Measurements from ENCODE around the gene C1QTNF1. TPM values are rescaled to one million over a fixed set of nuclear protein-coding genes. Genes with fewer than 3 reads are reported as not detected.
A peak's percentile ranks its signal among the peaks of the same experiment; 100 is the strongest.

Gene C1QTNF1
- total RNA-seq, 4 donors from 2014 or later, result 58.8 to 135 (median 73.7) TPM

GRCh38 chr17:79039171-79039570, 15.2 kb downstream of the C1QTNF1 start:
- Histone ChIP-seq H3K4me1 (peaks cover 0 to 15% of the 10 kb centered on the region in 2 donors), H3K36me3 (no peaks in the 10 kb centered on the region), H3K4me3 (replicated peaks in 1 of 3) (no peak overlapping the region), H3K27ac (peak overlapping the region in 1 of 3 donors; percentile 59), H3K9me3 (no peaks in the 10 kb centered on the region), H3K27me3 (no peaks in the 10 kb centered on the region)
- 92 to 96% methylated on average over 8 of the region's 8 CpGs for WGBS, 2 donors
- no peak for DNase-seq
- intact Hi-C loops (cut with DNase I), result no loop called here
- TF ChIP-seq CTCF (IDR thresholded peaks at IDR 0.05), result no peak
- no peak for TF ChIP-seq POLR2A (IDR thresholded peaks at IDR 0.05)

GRCh38 chr17:79039886-79040285, 15.9 kb downstream of the C1QTNF1 start:
- H3K9me3 ChIP-seq, result no peaks in the 10 kb centered on the region
- intact Hi-C loops (cut with DNase I), result no loop called here
- H3K36me3 ChIP-seq, result no peaks in the 10 kb centered on the region
- 90 to 91% methylated on average over 6 of the region's 6 CpGs for WGBS, 2 donors
- no peak for DNase-seq
- no peaks in the 10 kb centered on the region for H3K27me3 ChIP-seq
- no peak overlapping the region for H3K4me3 ChIP-seq (replicated peaks in 1 of 3)
- TF ChIP-seq POLR2A (IDR thresholded peaks at IDR 0.05) (no peak), CTCF (IDR thresholded peaks at IDR 0.05) (no peak)
- peaks cover 0 to 9% of the 10 kb centered on the region in 2 donors for H3K4me1 ChIP-seq
- no peak overlapping the region for H3K27ac ChIP-seq

- 63 to 66% methylated on average over 10 to 13 of the region's 13 CpGs for WGBS, 2 donors
- no peaks in the 10 kb centered on the region for H3K9me3 ChIP-seq
- intact Hi-C loops (cut with DNase I), result no loop called here
- H3K4me1 ChIP-seq, result peaks cover 0 to 4% of the 10 kb centered on the region in 2 donors
- no peaks in the 10 kb centered on the region for H3K36me3 ChIP-seq
- H3K4me3 ChIP-seq (replicated peaks in 1 of 3), result no peak overlapping the region
- DNase-seq, result no peak
- H3K27me3 ChIP-seq, result no peaks in the 10 kb centered on the region
- no peak overlapping the region for H3K27ac ChIP-seq
- TF ChIP-seq CTCF (IDR thresholded peaks at IDR 0.05), result no peak
- TF ChIP-seq POLR2A (IDR thresholded peaks at IDR 0.05), result no peak
These were observed 17.1 kb downstream of the C1QTNF1 start for GRCh38 chr17:79041041-79041570.

DNA sequence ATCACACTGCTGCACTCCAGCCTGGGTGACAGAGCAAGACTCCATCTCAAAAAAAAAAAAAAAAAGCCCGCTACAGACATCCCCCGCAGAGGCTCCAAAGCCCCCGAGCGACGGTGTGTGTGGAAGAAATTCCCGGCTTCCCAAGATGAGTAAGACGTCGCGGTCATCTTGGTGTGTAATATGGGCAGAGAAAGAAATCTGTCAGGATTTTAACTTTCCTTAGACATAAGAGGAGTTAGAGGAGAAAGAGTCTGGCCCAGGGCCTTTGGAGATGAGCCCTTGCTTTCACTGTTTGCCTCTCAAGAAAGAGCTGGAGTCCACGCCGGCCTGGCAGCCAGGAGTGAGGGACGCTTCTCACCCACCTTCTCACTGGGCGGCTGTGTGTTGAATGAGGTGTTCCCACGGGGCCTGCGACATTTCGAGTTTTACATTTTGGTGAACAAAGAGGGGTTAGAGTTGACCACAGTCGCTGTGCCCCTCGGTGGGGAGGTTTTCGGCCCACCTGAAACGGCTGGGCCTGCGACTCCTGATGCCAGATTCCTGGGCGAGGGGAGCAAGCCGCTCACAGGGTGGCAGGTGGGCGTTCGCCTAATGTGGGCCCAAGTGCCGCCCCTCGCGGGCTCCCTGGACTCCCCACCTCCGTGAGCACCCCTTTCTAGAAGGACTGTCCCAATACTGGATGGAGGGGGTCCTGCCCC, 17.9 kb downstream of the C1QTNF1 start:
- intact Hi-C loops (cut with DNase I), result no loop called here
- Histone ChIP-seq H3K4me1 (peaks cover 0 to 7% of the 10 kb centered on the region in 2 donors), H3K27me3 (no peaks in the 10 kb centered on the region), H3K9me3 (no peaks in the 10 kb centered on the region), H3K36me3 (no peaks in the 10 kb centered on the region), H3K4me3 (replicated peaks in 1 of 3) (no peak overlapping the region), H3K27ac (no peak overlapping the region)
- TF ChIP-seq CTCF (IDR thresholded peaks at IDR 0.05) (no peak), POLR2A (IDR thresholded peaks at IDR 0.05) (no peak)
- 77 to 90% methylated on average over 21 to 27 of the region's 29 CpGs for WGBS, 2 donors
- no peak for DNase-seq

DNA sequence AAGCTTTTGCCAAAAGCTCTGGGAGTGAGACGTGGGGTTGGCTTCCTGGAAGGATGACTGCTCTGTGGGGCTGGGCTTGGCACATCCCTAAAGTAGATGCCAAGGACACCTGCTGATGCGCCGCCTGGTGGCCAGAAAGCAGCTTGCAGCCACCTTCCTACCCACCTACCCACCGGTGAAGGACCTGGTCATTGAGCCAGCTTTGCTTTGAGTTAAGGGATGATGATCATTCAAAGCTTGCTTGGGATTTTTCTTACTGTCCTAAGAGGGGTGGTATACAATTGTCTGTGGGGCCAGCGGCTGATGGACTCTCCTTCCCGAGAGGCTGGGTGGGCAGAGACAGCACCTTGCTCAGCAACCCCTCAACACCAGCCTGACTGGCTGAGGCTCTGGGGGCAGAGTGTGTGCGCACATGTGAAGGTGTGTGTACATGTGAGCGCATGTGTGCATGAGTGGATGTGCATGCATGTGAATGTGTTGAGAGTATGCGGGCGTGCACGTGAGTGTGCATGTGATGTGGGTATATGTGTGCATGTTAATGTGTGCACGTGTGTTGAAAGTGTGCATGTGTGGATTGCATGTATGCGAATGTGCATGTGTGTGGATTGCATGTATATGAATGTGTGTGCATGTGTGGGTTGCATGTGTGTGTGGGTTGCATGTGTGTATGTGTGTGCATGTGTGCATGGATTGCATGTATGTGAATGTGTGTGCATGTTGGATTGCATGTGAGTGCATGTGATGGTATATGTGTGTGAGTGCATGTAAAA, 18.6 kb downstream of the C1QTNF1 start:
- DNase-seq, result peak; percentile 62 to 66
- TF ChIP-seq CTCF (IDR thresholded peaks at IDR 0.05) (peak; percentile 50 to 68 (median 62)), POLR2A (IDR thresholded peaks at IDR 0.05) (no peak)
- intact Hi-C loops (cut with DNase I), result no loop called here
- no peaks in the 10 kb centered on the region for H3K27me3 ChIP-seq
- no peak overlapping the region for H3K4me3 ChIP-seq (replicated peaks in 1 of 3)
- no peaks in the 10 kb centered on the region for H3K9me3 ChIP-seq
- H3K36me3 ChIP-seq, result no peaks in the 10 kb centered on the region
- H3K27ac ChIP-seq, result no peak overlapping the region
- peaks cover 0 to 7% of the 10 kb centered on the region in 2 donors for H3K4me1 ChIP-seq
- 63 to 81% methylated on average over 10 to 13 of the region's 13 CpGs for WGBS, 2 donors

Measured in thyroid gland (tissue), 4 donors.